GM23338 (cell line): Measurements from ENCODE around the gene ZBTB20. TPM values are rescaled to one million over a fixed set of nuclear protein-coding genes. Genes with fewer than 3 reads are reported as not detected.

Source experiments
- ATAC-seq: fragments of 200-7000 bp; cut with Tn5 transposase; 3 replicates; pipeline ENCODE4 v1.9.1; 2020
- DNase-seq: peaks from one replicate; pipeline ENCODE4 v3.0.0-alpha.2; 2015; ENCODE audit warnings: low spot score
- H2AFZ ChIP-seq: fragments of 200-600 bp; sonication (generic); 2 replicates; pipeline ENCODE4 v1.8.0; 2016; ENCODE audit warnings: antibody characterized with exemption, mild to moderate bottlenecking, moderate library complexity
- H3F3A ChIP-seq: fragments of 200-600 bp; sonication (generic); replicated peaks from 2 replicates; pipeline ENCODE4 v1.8.0; 2017; ENCODE audit warnings: antibody characterized with exemption, mixed run types, low read depth
- H3K27ac ChIP-seq: fragments of 200-600 bp; sonication (generic); 2 replicates; pipeline ENCODE4 v1.6.1; 2016; ENCODE audit warnings: low read depth
- H3K27me3 ChIP-seq: fragments of 200-600 bp; sonication (generic); 2 replicates; pipeline ENCODE4 v1.8.0; 2016; ENCODE audit warnings: mild to moderate bottlenecking, mixed run types, moderate library complexity; ENCODE audit not compliant: insufficient read depth
- H3K36me3 ChIP-seq: fragments of 200-600 bp; sonication (generic); 2 replicates; pipeline ENCODE4 v1.8.0; 2016; ENCODE audit warnings: mild to moderate bottlenecking; ENCODE audit not compliant: insufficient read depth
- H3K4me1 ChIP-seq: fragments of 200-600 bp; sonication (generic); 2 replicates; pipeline ENCODE4 v1.8.0; 2016; ENCODE audit warnings: mild to moderate bottlenecking, moderate library complexity; ENCODE audit not compliant: insufficient read depth
- H3K4me2 ChIP-seq: fragments of 200-600 bp; sonication (generic); 2 replicates; pipeline ENCODE4 v1.7.1; 2017; ENCODE audit warnings: mixed run types
- H3K4me3 ChIP-seq: fragments of 200-600 bp; sonication (generic); 2 replicates; pipeline ENCODE4 v1.6.1; 2016; ENCODE audit warnings: mixed run types
- H3K79me2 ChIP-seq: fragments of 200-600 bp; sonication (generic); replicated peaks from 2 replicates; pipeline ENCODE4 v1.8.0; 2017; ENCODE audit warnings: mild to moderate bottlenecking; ENCODE audit not compliant: insufficient read depth
- H3K9me2 ChIP-seq: fragments of 200-600 bp; sonication (generic); 2 replicates; pipeline ENCODE4 v1.8.0; 2017; ENCODE audit not compliant: insufficient read depth
- H4K20me1 ChIP-seq: fragments of 200-600 bp; sonication (generic); replicated peaks from 2 replicates; pipeline ENCODE4 v1.8.0; 2017; ENCODE audit warnings: mild to moderate bottlenecking; ENCODE audit not compliant: insufficient read depth
- H3K27ac Mint-ChIP-seq: 2 replicates; pipeline ENCODE4 v1.8.0; 2020; ENCODE audit warnings: inconsistent platforms, mild to moderate bottlenecking, moderate library complexity, mixed read lengths
- H3K27me3 Mint-ChIP-seq: 3 replicates; pipeline ENCODE4 v1.8.0; 2022; ENCODE audit warnings: low read depth, mild to moderate bottlenecking, moderate library complexity, mixed read lengths, inconsistent platforms; ENCODE audit not compliant: insufficient read depth, poor library complexity
- H3K36me3 Mint-ChIP-seq: 3 replicates; pipeline ENCODE4 v1.8.0; 2021; ENCODE audit warnings: low read depth, mild to moderate bottlenecking, inconsistent platforms, moderate library complexity, mixed read lengths
- H3K4me1 Mint-ChIP-seq: 3 replicates; pipeline ENCODE4 v1.8.0; 2020; ENCODE audit warnings: mild to moderate bottlenecking, inconsistent platforms, mixed read lengths
- H3K4me3 Mint-ChIP-seq: 3 replicates; pipeline ENCODE4 v1.8.0; 2021; ENCODE audit warnings: moderate library complexity, mild to moderate bottlenecking, inconsistent platforms, mixed read lengths
- H3K9me3 Mint-ChIP-seq: 3 replicates; pipeline ENCODE4 v1.8.0; 2020; ENCODE audit warnings: moderate library complexity, mild to moderate bottlenecking, inconsistent platforms, mixed read lengths
- CREB1 ChIP-seq: fragments of 250-450 bp; sonication (Bioruptor Pico); IDR thresholded peaks from 2 replicates; pipeline ENCODE4 v1.5.0; 2020; ENCODE audit warnings: low read depth, mild to moderate bottlenecking, moderate library complexity
- ETS1 ChIP-seq: IDR thresholded peaks from 2 replicates; pipeline ENCODE4 v1.6.1; 2016; ENCODE audit warnings: antibody characterized with exemption
- EZH2 ChIP-seq: fragments of 200-600 bp; sonication (generic); IDR thresholded peaks from one replicate; pipeline ENCODE4 v1.8.0; 2017; ENCODE audit warnings: antibody characterized with exemption, mild to moderate bottlenecking, low read depth; ENCODE audit not compliant: unreplicated experiment
- EZH2phosphoT487 ChIP-seq: fragments of 200-600 bp; sonication (generic); IDR thresholded peaks from one replicate; pipeline ENCODE4 v1.8.1; 2018; ENCODE audit warnings: antibody characterized with exemption; ENCODE audit not compliant: unreplicated experiment
- JUNB ChIP-seq: IDR thresholded peaks from one replicate; pipeline ENCODE4 v1.6.1; 2016; ENCODE audit warnings: antibody characterized with exemption; ENCODE audit not compliant: unreplicated experiment
- NANOG ChIP-seq: IDR thresholded peaks from 2 replicates; pipeline ENCODE4 v1.6.1; 2016; ENCODE audit warnings: antibody characterized with exemption, borderline replicate concordance
- POLR2AphosphoS5 ChIP-seq: IDR thresholded peaks from 2 replicates; pipeline ENCODE4 v1.6.1; 2016; ENCODE audit warnings: antibody characterized with exemption, low read depth
- STAT1 ChIP-seq: IDR thresholded peaks from one replicate; pipeline ENCODE4 v1.6.1; 2016; ENCODE audit warnings: antibody characterized with exemption; ENCODE audit not compliant: unreplicated experiment
- ZNF331 ChIP-seq: fragments of 250-450 bp; sonication (Bioruptor Pico); IDR thresholded peaks from 2 replicates; pipeline ENCODE4 v1.5.0; 2020; ENCODE audit warnings: low read depth, mild to moderate bottlenecking, moderate library complexity
- polyA plus RNA-seq: library from polyadenylated mRNA; unstranded; fragments of >200 nt; fragmentation: Nextera tagmentation; extraction: Ambion mirVana; gene quantifications from 2 replicates; pipeline ENCODE4 v1.2.1, GENCODE V29; 2016
- total RNA-seq: library from RNA; depleted of rRNA; stranded (reverse); fragments of >200 nt; shearing (Covaris generic); gene quantifications from 2 replicates; pipeline ENCODE4 v1.2.3, GENCODE V29; 2014
- TF ChIP-seq, protein P1 (sequence below): IDR thresholded peaks from one replicate; pipeline ENCODE4 v1.6.1; 2018; ENCODE audit warnings: antibody characterized with exemption; ENCODE audit not compliant: unreplicated experiment
- TF ChIP-seq, protein P2 (sequence below): fragments of 250-450 bp; sonication (Bioruptor Pico); IDR thresholded peaks from 2 replicates; pipeline ENCODE4 v1.5.0; 2020; ENCODE audit warnings: mild to moderate bottlenecking, moderate library complexity
- TF ChIP-seq, protein P3 (sequence below), 2 experiments: fragments of 200-600 bp in 1 of 2; sonication (generic) in 1 of 2; conservative IDR thresholded peaks; 2 replicates each; pipeline versions ENCODE4 v1.5.1 to v1.6.1; 2016 to 2017; ENCODE audit warnings: antibody characterized with exemption in 2 of 2, low read depth in 2 of 2, mild to moderate bottlenecking in 2 of 2, moderate library complexity in 1 of 2

Gene ZBTB20
- total and polyA plus RNA-seq, 2 experiments from 2014 or later: 2.0 to 3.3 TPM

- TF ChIP-seq, protein P1, sequence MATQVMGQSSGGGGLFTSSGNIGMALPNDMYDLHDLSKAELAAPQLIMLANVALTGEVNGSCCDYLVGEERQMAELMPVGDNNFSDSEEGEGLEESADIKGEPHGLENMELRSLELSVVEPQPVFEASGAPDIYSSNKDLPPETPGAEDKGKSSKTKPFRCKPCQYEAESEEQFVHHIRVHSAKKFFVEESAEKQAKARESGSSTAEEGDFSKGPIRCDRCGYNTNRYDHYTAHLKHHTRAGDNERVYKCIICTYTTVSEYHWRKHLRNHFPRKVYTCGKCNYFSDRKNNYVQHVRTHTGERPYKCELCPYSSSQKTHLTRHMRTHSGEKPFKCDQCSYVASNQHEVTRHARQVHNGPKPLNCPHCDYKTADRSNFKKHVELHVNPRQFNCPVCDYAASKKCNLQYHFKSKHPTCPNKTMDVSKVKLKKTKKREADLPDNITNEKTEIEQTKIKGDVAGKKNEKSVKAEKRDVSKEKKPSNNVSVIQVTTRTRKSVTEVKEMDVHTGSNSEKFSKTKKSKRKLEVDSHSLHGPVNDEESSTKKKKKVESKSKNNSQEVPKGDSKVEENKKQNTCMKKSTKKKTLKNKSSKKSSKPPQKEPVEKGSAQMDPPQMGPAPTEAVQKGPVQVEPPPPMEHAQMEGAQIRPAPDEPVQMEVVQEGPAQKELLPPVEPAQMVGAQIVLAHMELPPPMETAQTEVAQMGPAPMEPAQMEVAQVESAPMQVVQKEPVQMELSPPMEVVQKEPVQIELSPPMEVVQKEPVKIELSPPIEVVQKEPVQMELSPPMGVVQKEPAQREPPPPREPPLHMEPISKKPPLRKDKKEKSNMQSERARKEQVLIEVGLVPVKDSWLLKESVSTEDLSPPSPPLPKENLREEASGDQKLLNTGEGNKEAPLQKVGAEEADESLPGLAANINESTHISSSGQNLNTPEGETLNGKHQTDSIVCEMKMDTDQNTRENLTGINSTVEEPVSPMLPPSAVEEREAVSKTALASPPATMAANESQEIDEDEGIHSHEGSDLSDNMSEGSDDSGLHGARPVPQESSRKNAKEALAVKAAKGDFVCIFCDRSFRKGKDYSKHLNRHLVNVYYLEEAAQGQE: no peak
- TF ChIP-seq NANOG (no peak), POLR2AphosphoS5 (no peak)
- TF ChIP-seq, protein P2, sequence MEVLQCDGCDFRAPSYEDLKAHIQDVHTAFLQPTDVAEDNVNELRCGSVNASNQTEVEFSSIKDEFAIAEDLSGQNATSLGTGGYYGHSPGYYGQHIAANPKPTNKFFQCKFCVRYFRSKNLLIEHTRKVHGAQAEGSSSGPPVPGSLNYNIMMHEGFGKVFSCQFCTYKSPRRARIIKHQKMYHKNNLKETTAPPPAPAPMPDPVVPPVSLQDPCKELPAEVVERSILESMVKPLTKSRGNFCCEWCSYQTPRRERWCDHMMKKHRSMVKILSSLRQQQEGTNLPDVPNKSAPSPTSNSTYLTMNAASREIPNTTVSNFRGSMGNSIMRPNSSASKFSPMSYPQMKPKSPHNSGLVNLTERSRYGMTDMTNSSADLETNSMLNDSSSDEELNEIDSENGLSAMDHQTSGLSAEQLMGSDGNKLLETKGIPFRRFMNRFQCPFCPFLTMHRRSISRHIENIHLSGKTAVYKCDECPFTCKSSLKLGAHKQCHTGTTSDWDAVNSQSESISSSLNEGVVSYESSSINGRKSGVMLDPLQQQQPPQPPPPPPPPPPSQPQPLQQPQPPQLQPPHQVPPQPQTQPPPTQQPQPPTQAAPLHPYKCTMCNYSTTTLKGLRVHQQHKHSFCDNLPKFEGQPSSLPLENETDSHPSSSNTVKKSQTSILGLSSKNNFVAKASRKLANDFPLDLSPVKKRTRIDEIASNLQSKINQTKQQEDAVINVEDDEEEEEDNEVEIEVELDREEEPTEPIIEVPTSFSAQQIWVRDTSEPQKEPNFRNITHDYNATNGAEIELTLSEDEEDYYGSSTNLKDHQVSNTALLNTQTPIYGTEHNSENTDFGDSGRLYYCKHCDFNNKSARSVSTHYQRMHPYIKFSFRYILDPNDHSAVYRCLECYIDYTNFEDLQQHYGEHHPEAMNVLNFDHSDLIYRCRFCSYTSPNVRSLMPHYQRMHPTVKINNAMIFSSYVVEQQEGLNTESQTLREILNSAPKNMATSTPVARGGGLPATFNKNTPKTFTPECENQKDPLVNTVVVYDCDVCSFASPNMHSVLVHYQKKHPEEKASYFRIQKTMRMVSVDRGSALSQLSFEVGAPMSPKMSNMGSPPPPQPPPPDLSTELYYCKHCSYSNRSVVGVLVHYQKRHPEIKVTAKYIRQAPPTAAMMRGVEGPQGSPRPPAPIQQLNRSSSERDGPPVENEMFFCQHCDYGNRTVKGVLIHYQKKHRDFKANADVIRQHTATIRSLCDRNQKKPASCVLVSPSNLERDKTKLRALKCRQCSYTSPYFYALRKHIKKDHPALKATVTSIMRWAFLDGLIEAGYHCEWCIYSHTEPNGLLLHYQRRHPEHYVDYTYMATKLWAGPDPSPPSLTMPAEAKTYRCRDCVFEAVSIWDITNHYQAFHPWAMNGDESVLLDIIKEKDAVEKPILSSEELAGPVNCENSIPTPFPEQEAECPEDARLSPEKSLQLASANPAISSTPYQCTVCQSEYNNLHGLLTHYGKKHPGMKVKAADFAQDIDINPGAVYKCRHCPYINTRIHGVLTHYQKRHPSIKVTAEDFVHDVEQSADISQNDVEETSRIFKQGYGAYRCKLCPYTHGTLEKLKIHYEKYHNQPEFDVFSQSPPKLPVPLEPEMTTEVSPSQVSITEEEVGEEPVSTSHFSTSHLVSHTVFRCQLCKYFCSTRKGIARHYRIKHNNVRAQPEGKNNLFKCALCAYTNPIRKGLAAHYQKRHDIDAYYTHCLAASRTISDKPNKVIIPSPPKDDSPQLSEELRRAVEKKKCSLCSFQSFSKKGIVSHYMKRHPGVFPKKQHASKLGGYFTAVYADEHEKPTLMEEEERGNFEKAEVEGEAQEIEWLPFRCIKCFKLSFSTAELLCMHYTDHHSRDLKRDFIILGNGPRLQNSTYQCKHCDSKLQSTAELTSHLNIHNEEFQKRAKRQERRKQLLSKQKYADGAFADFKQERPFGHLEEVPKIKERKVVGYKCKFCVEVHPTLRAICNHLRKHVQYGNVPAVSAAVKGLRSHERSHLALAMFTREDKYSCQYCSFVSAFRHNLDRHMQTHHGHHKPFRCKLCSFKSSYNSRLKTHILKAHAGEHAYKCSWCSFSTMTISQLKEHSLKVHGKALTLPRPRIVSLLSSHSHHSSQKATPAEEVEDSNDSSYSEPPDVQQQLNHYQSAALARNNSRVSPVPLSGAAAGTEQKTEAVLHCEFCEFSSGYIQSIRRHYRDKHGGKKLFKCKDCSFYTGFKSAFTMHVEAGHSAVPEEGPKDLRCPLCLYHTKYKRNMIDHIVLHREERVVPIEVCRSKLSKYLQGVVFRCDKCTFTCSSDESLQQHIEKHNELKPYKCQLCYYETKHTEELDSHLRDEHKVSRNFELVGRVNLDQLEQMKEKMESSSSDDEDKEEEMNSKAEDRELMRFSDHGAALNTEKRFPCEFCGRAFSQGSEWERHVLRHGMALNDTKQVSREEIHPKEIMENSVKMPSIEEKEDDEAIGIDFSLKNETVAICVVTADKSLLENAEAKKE (CRISPR knock-in tag): no peak
Measured at GRCh38 chr3:114569186-114569585, 577.9 kb downstream of the ZBTB20 start (continued).

DNA sequence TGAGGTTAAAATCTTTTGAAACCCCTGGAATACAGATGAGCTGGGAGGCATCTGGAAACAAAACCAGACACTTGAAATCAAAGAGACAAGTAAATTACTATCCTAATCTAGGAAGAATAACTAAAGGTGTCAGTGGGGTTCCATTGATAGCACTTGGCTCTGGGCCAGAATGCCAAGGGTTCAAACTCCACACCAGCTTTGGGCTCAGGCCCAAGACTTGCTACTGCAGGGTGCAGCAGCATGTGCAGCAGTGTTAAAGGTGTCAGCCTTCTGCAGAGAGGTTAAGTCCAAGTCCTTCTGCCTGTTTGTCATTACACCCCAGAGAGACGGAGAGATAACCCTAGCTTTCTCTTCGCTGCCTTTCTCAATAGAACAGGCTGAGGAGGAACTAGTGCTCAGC, 579.3 kb downstream of the ZBTB20 start:
- Mint-ChIP-seq H3K9me3 (no peaks in the 10 kb centered on the region), H3K4me3 (no peak overlapping the region), H3K27me3 (no peaks in the 10 kb centered on the region), H3K27ac (no peak overlapping the region), H3K4me1 (peaks cover 53% of the 10 kb centered on the region), H3K36me3 (no peaks in the 10 kb centered on the region)
- Histone ChIP-seq H3K4me2 (no peak overlapping the region), H4K20me1 (no peaks in the 10 kb centered on the region), H3K4me3 (no peak overlapping the region), H3F3A (no peaks in the 10 kb centered on the region; the same call in 1 of the 2 replicates), H3K4me1 (peaks cover 52% of the 10 kb centered on the region), H3K27ac (no peak overlapping the region), H2AFZ (no peak overlapping the region), H3K79me2 (no peaks in the 10 kb centered on the region), H3K27me3 (no peaks in the 10 kb centered on the region), H3K9me2 (no peaks in the 10 kb centered on the region; the same call in 1 of the 2 replicates), H3K36me3 (no peaks in the 10 kb centered on the region)
- ATAC-seq (no peak; the same call in 2 of the 3 replicates), DNase-seq (no peak)
- TF ChIP-seq STAT1 (no peak), ZNF331 (CRISPR knock-in tag) (no peak), EZH2phosphoT487 (no peak), JUNB (no peak), CREB1 (CRISPR knock-in tag) (no peak), ETS1 (no peak), EZH2 (no peak)
- TF ChIP-seq, protein P3, sequence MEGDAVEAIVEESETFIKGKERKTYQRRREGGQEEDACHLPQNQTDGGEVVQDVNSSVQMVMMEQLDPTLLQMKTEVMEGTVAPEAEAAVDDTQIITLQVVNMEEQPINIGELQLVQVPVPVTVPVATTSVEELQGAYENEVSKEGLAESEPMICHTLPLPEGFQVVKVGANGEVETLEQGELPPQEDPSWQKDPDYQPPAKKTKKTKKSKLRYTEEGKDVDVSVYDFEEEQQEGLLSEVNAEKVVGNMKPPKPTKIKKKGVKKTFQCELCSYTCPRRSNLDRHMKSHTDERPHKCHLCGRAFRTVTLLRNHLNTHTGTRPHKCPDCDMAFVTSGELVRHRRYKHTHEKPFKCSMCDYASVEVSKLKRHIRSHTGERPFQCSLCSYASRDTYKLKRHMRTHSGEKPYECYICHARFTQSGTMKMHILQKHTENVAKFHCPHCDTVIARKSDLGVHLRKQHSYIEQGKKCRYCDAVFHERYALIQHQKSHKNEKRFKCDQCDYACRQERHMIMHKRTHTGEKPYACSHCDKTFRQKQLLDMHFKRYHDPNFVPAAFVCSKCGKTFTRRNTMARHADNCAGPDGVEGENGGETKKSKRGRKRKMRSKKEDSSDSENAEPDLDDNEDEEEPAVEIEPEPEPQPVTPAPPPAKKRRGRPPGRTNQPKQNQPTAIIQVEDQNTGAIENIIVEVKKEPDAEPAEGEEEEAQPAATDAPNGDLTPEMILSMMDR (conservative IDR thresholded peaks at IDR 0.05; ENCODE audit: low read depth in 2 of 2): no peak
